ENCODE results near the gene TMEM200C.

DNA sequence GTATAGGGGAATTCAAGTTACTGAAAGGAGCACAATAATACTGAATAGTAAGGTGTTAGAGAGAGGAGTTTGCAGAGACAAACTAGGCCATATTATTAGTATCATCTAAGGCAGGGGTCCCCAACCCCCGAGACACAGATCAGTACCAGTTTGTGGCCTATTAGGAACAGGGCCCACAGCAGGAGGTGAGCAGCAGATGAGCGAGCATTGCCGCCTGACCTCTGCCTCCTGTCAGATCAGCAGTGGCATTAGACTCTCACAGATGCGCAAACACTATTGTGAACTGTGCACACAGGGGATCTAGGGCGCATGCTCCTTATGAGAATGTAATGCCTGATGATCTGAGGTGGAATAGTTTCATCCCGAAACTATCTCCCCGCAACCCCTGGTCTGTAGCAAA is 41.8 kb upstream of the TMEM200C start:
- TF ChIP-seq, protein P1, sequence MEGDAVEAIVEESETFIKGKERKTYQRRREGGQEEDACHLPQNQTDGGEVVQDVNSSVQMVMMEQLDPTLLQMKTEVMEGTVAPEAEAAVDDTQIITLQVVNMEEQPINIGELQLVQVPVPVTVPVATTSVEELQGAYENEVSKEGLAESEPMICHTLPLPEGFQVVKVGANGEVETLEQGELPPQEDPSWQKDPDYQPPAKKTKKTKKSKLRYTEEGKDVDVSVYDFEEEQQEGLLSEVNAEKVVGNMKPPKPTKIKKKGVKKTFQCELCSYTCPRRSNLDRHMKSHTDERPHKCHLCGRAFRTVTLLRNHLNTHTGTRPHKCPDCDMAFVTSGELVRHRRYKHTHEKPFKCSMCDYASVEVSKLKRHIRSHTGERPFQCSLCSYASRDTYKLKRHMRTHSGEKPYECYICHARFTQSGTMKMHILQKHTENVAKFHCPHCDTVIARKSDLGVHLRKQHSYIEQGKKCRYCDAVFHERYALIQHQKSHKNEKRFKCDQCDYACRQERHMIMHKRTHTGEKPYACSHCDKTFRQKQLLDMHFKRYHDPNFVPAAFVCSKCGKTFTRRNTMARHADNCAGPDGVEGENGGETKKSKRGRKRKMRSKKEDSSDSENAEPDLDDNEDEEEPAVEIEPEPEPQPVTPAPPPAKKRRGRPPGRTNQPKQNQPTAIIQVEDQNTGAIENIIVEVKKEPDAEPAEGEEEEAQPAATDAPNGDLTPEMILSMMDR (IDR thresholded peaks at IDR 0.05; ENCODE audit: insufficient read depth, low read length, poor library complexity, severe bottlenecking): no peak
- no peak for TF ChIP-seq EZH2phosphoT487 (conservative IDR thresholded peaks at IDR 0.05; ENCODE audit: low read length)
